Measurements from ENCODE around the gene ENTPD8.

GRCh38 chr9:137475666-137476065, 34.5 kb upstream of the ENTPD8 start:
- TF ChIP-seq POLR2A (IDR thresholded peaks at IDR 0.05) = no peak
- no peak for TF ChIP-seq CTCF (IDR thresholded peaks at IDR 0.05)
